ENCODE measurements around the gene OAS2.

GRCh38 chr12:112974904-112975303 lies 3.4 kb upstream of the OAS2 start:
- TF ChIP-seq CTCF (conservative IDR thresholded peaks at IDR 0.05; ENCODE audit: low read depth, low read length) (no peak), RAD21 (IDR thresholded peaks at IDR 0.05; ENCODE audit: low read length) (no peak), POLR2A (IDR thresholded peaks at IDR 0.05; ENCODE audit: low read depth, low read length) (no peak), BHLHE40 (IDR thresholded peaks at IDR 0.05; ENCODE audit: low read depth, low read length) (no peak)
